ENCODE data around the gene SPATA17. TPM values are rescaled to one million over a fixed set of nuclear protein-coding genes. Genes with fewer than 3 reads are reported as not detected.

The SPATA17 gene
- total RNA-seq, 1 donor, result under 0.01 TPM

- no peak for DNase-seq (ENCODE audit: low read depth in 2 of 3, low spot score in 2 of 3)
Measured at GRCh38 chr1:217910203-217910602, 279.1 kb downstream of the SPATA17 start.

- DNase-seq (ENCODE audit: low read depth in 2 of 3, low spot score in 2 of 3), result no peak
Measured at GRCh38 chr1:217910791-217911320, 279.7 kb downstream of the SPATA17 start.

GRCh38 chr1:217911908-217912307, 280.8 kb downstream of the SPATA17 start:
- DNase-seq (ENCODE audit: low read depth in 2 of 3, low spot score in 2 of 3), result no peak

- DNase-seq (ENCODE audit: low read depth in 2 of 3, low spot score in 2 of 3), result no peak
Measured at GRCh38 chr1:217917281-217917887, 286.2 kb downstream of the SPATA17 start.

GRCh38 chr1:217919683-217920388, 288.7 kb downstream of the SPATA17 start:
- no peak for DNase-seq (ENCODE audit: low read depth in 2 of 3, low spot score in 2 of 3)

Small RNA genes lying within 50 kb of the gene (small RNA-seq; reads per million reads assigned to genes)
- not detected for gene UBBP2

Other genes with a start within 250 kb of the SPATA17 start
- 8.3 TPM for gene GPATCH2, start 254 bp upstream of the SPATA17 start, total RNA-seq